H1 (cell line): ENCODE measurements around the gene LEFTY2. TPM values are rescaled to one million over a fixed set of nuclear protein-coding genes. Genes with fewer than 3 reads are reported as not detected.

Source experiments
- CTCF ChIA-PET: fragments of 300-600 bp; sonication (Branson Sonifier 250); formaldehyde crosslinking; loops from one replicate; lab custom pipeline; 2021; ENCODE audit not compliant: partially characterized antibody; lab: Charles Lee
- POLR2A ChIA-PET: fragments of 300-600 bp; sonication (Branson Sonifier 250); formaldehyde crosslinking; loops from one replicate; lab custom pipeline; 2021; ENCODE audit warnings: inconsistent platforms; ENCODE audit not compliant: partially characterized antibody; lab: Charles Lee
- DNase-seq, 2 experiments: peaks; one replicate each; pipeline versions ENCODE4 v3.0.0 to v3.0.0-alpha.2; 2010 to 2022; ENCODE audit warnings: low spot score in 2 of 2, low read depth in 1 of 2, mixed read lengths in 1 of 2
- FAIRE-seq: peaks from 2 replicates; lab custom pipeline; 2011; peaks lifted over from hg19 to GRCh38; lab: Jason Lieb, UNC
- H2AFZ ChIP-seq: 2 replicates; pipeline ENCODE4 v1.8.1; 2012; ENCODE audit warnings: low read length, inconsistent platforms
- H2AK5ac ChIP-seq: 2 replicates; pipeline ENCODE4 v1.6.1; 2013; ENCODE audit warnings: low read depth, low read length
- H2BK120ac ChIP-seq: replicated peaks from 2 replicates; pipeline ENCODE3; 2013; ENCODE audit warnings: low read depth, low read length, inconsistent platforms
- H2BK12ac ChIP-seq: 2 replicates; pipeline ENCODE4 v1.6.1; 2013; ENCODE audit warnings: low read depth, low read length
- H2BK15ac ChIP-seq: 2 replicates; pipeline ENCODE4 v1.6.1; 2013; ENCODE audit warnings: low read length
- H2BK20ac ChIP-seq: 2 replicates; pipeline ENCODE4 v1.6.1; 2013; ENCODE audit warnings: low read length
- H2BK5ac ChIP-seq: 2 replicates; pipeline ENCODE4 v1.6.1; 2013; ENCODE audit warnings: low read depth, low read length
- H3K14ac ChIP-seq: 2 replicates; pipeline ENCODE4 v1.6.1; 2013; ENCODE audit warnings: inconsistent platforms; ENCODE audit not compliant: insufficient read length
- H3K18ac ChIP-seq: 2 replicates; pipeline ENCODE4 v1.6.1; 2013; ENCODE audit warnings: low read length; ENCODE audit errors: extremely low read depth
- H3K23ac ChIP-seq: 2 replicates; pipeline ENCODE4 v1.6.1; 2013; ENCODE audit warnings: inconsistent platforms; ENCODE audit not compliant: insufficient read length
- H3K23me2 ChIP-seq: 2 replicates; pipeline ENCODE4 v1.6.1; 2013; ENCODE audit warnings: low read depth, low read length
- H3K27ac ChIP-seq: 2 replicates; pipeline ENCODE4 v1.6.1; 2011; ENCODE audit warnings: low read depth, low read length, inconsistent platforms
- H3K27me3 ChIP-seq, 4 experiments: replicated peaks in 1 of 4; 1 replicate in 1 of 4; 2 replicates in 3 of 4; pipeline versions ENCODE4 v1.6.1 to v1.8.1; 2011 to 2013; ENCODE audit warnings: low read length in 3 of 4, mild to moderate bottlenecking in 3 of 4, inconsistent platforms in 2 of 4, mixed read lengths in 2 of 4, moderate library complexity in 1 of 4; ENCODE audit not compliant: control insufficient read depth in 3 of 4, insufficient read depth in 3 of 4; ENCODE audit errors: extremely low read depth in 1 of 4
- H3K36me3 ChIP-seq, 4 experiments: 2 replicates each; pipeline versions ENCODE4 v1.6.1 to v1.8.1; 2011 to 2013; ENCODE audit warnings: mild to moderate bottlenecking in 4 of 4, low read length in 3 of 4, moderate library complexity in 2 of 4, control low read depth in 1 of 4, inconsistent platforms in 1 of 4; ENCODE audit not compliant: insufficient read depth in 4 of 4, control insufficient read depth in 2 of 4
- H3K4ac ChIP-seq: replicated peaks from 2 replicates; pipeline ENCODE3; 2013; ENCODE audit warnings: low read length, low read depth, mixed read lengths, inconsistent platforms; ENCODE audit not compliant: insufficient read length
- H3K4me1 ChIP-seq, 4 experiments: replicated peaks in 1 of 4; 1 replicate in 1 of 4; 2 replicates in 3 of 4; pipeline versions ENCODE4 v1.6.1 to v1.8.1; 2011 to 2013; ENCODE audit warnings: low read length in 3 of 4, inconsistent platforms in 2 of 4, mixed read lengths in 1 of 4; ENCODE audit not compliant: insufficient read depth in 4 of 4, control insufficient read depth in 3 of 4
- H3K4me2 ChIP-seq, 2 experiments: 2 replicates each; pipeline versions ENCODE4 v1.6.1 to v1.8.1; 2011 to 2013; ENCODE audit warnings: low read depth in 2 of 2, low read length in 2 of 2, control low read depth in 1 of 2, inconsistent platforms in 1 of 2, mild to moderate bottlenecking in 1 of 2; ENCODE audit not compliant: insufficient read depth in 1 of 2
- H3K4me3 ChIP-seq, 4 experiments: fragments of 200-600, 300-600 bp in 1 of 4; sonication (generic), shearing (Covaris generic), sonication (Bioruptor Twin) in 1 of 4; 2 replicates each; pipeline versions ENCODE4 v1.5.1 to v1.8.1; 2011 to 2016; ENCODE audit warnings: low read length in 4 of 4, low read depth in 3 of 4, control low read depth in 2 of 4, inconsistent platforms in 2 of 4, mild to moderate bottlenecking in 2 of 4, mixed read lengths in 1 of 4, moderate library complexity in 1 of 4; ENCODE audit not compliant: insufficient read depth in 2 of 4; ENCODE audit errors: extremely low read depth in 1 of 4
- H3K56ac ChIP-seq: replicated peaks from 2 replicates; pipeline ENCODE3; 2013; ENCODE audit warnings: low read depth, mild to moderate bottlenecking, mixed read lengths, low read length, inconsistent platforms; ENCODE audit not compliant: insufficient read length
- H3K79me1 ChIP-seq: 2 replicates; pipeline ENCODE4 v1.6.1; 2013; ENCODE audit warnings: low read depth, low read length, control low read depth
- H3K79me2 ChIP-seq, 2 experiments: 2 replicates each; pipeline versions ENCODE4 v1.6.1 to v1.8.1; 2012 to 2013; ENCODE audit warnings: low read length in 2 of 2, mild to moderate bottlenecking in 2 of 2, inconsistent platforms in 1 of 2; ENCODE audit not compliant: insufficient read depth in 2 of 2, control insufficient read depth in 1 of 2
- H3K9ac ChIP-seq, 4 experiments: replicated peaks in 1 of 4; 1 replicate in 1 of 4; 2 replicates in 3 of 4; pipeline versions ENCODE4 v1.6.1 to v1.8.1; 2011 to 2013; ENCODE audit warnings: low read depth in 3 of 4, low read length in 3 of 4, control low read depth in 2 of 4, mild to moderate bottlenecking in 2 of 4, moderate library complexity in 2 of 4, inconsistent platforms in 1 of 4; ENCODE audit errors: extremely low read depth in 1 of 4
- H3K9me3 ChIP-seq, 2 experiments: 2 replicates each; pipeline versions ENCODE4 v1.6.1 to v1.8.1; 2012 to 2013; ENCODE audit warnings: mild to moderate bottlenecking in 2 of 2, moderate library complexity in 2 of 2, control low read depth in 1 of 2, inconsistent platforms in 1 of 2, low read depth in 1 of 2, low read length in 1 of 2, mixed read lengths in 1 of 2; ENCODE audit not compliant: insufficient read depth in 2 of 2
- H4K20me1 ChIP-seq, 2 experiments: replicated peaks in 1 of 2; 2 replicates each; pipeline versions ENCODE3 to v1.8.1; 2011 to 2013; ENCODE audit warnings: inconsistent platforms in 2 of 2, low read length in 2 of 2, mild to moderate bottlenecking in 1 of 2; ENCODE audit not compliant: insufficient read depth in 2 of 2, control insufficient read depth in 1 of 2
- H4K5ac ChIP-seq: 2 replicates; pipeline ENCODE4 v1.6.1; 2013; ENCODE audit warnings: low read length, low read depth, mixed read lengths, inconsistent platforms; ENCODE audit not compliant: insufficient read length
- H4K8ac ChIP-seq: 2 replicates; pipeline ENCODE4 v1.8.0; 2013; ENCODE audit warnings: mild to moderate bottlenecking, moderate library complexity, low read length, inconsistent platforms; ENCODE audit not compliant: insufficient read depth; ENCODE audit errors: extremely low read depth
- H4K91ac ChIP-seq: replicated peaks from 2 replicates; pipeline ENCODE3; 2013; ENCODE audit warnings: low read length, mixed read lengths, inconsistent platforms; ENCODE audit not compliant: insufficient read length
- ASH2L ChIP-seq: fragments of 200-600, 300-600 bp; sonication (generic); IDR thresholded peaks from one replicate; pipeline ENCODE4 v1.7.1; 2017; ENCODE audit warnings: low read length
- BACH1 ChIP-seq: IDR thresholded peaks from 2 replicates; pipeline ENCODE4 v1.6.1; 2012; ENCODE audit warnings: low read length, improper control_type of control experiment
- BRCA1 ChIP-seq: IDR thresholded peaks from 2 replicates; pipeline ENCODE4 v1.6.1; 2012; ENCODE audit warnings: low read depth, low read length, improper control_type of control experiment
- CBX8 ChIP-seq: fragments of 300-800, 300-1000 bp; sonication (generic); IDR thresholded peaks from 2 replicates; pipeline ENCODE4 v1.7.1; 2016; ENCODE audit warnings: low read depth, low read length, borderline replicate concordance
- EP300 ChIP-seq, 2 experiments: IDR thresholded peaks; 1 replicate in 1 of 2; 2 replicates in 1 of 2; pipeline ENCODE4 v1.6.1; 2011 to 2012; ENCODE audit warnings: low read depth in 2 of 2, low read length in 2 of 2, mild to moderate bottlenecking in 2 of 2, borderline replicate concordance in 1 of 2, inconsistent platforms in 1 of 2, moderate library complexity in 1 of 2
- EZH2 ChIP-seq: fragments of 200-600 bp; sonication (generic); IDR thresholded peaks from 2 replicates; pipeline ENCODE4 v1.7.1; 2012; ENCODE audit warnings: low read depth, mild to moderate bottlenecking, moderate library complexity, low read length, inconsistent platforms; ENCODE audit not compliant: severe bottlenecking
- FOSL1 ChIP-seq: IDR thresholded peaks from 2 replicates; pipeline ENCODE4 v1.6.1; 2011; ENCODE audit warnings: mild to moderate bottlenecking, low read depth, low read length, moderate library complexity; ENCODE audit not compliant: insufficient read depth
- POLR2AphosphoS5 ChIP-seq: IDR thresholded peaks from 2 replicates; pipeline ENCODE4 v1.6.1; 2011; ENCODE audit warnings: low read depth, low read length
- POU5F1 ChIP-seq: IDR thresholded peaks from 2 replicates; pipeline ENCODE4 v1.6.1; 2011; ENCODE audit warnings: low read depth, mild to moderate bottlenecking, low read length, moderate library complexity
- RBBP5 ChIP-seq: IDR thresholded peaks from 2 replicates; pipeline ENCODE4 v1.7.1; 2012; ENCODE audit warnings: low read depth, mild to moderate bottlenecking, inconsistent platforms, low read length, moderate library complexity, borderline replicate concordance
- TAF1 ChIP-seq: IDR thresholded peaks from 2 replicates; pipeline ENCODE4 v1.6.1; 2011; ENCODE audit warnings: mild to moderate bottlenecking, low read depth, low read length
- TBP ChIP-seq: IDR thresholded peaks from 2 replicates; pipeline ENCODE4 v1.6.1; 2011; ENCODE audit warnings: low read depth, low read length, improper control_type of control experiment
- WGBS, 2 experiments: shearing (Covaris generic) in 1 of 2; methylation state at CpG; one replicate each; pipeline versions ENCODE4 v1.1.6 to v1.1.7; 2013 to 2015; ENCODE audit warnings: low lambda C conversion rate in 2 of 2, mixed read lengths in 2 of 2, inconsistent platforms in 1 of 2, low coverage in 1 of 2, missing lambda C conversion rate in 1 of 2; ENCODE audit not compliant: insufficient replicate concordance in 2 of 2, insufficient coverage in 1 of 2, insufficient read length in 1 of 2; ENCODE audit errors: extremely low coverage in 1 of 2, missing lambda C conversion rate in 1 of 2; 5-methylcytosine and 5-hydroxymethylcytosine counted together
- polyA plus RNA-seq, 7 experiments: library from polyadenylated mRNA; depleted of rRNA in 3 of 7; stranded (reverse) in 5 of 7; unstranded in 2 of 7; fragments of >200 nt in 5 of 7; fragments of 200-250 nt in 2 of 7; gene quantifications; 1 replicate in 5 of 7; 2 replicates in 1 of 7; 4 replicates in 1 of 7; pipeline versions ENCODE4 v1.2.1 to v1.2.3, GENCODE V29; 2011 to 2013; ENCODE audit warnings: missing spikeins in 2 of 7, mixed read lengths in 2 of 7
- total RNA-seq: library from RNA; stranded (reverse); fragmentation: NEBNext Ultra II Directional; extraction: Animal tissue kit (Norgen Biotek cat#: 25700); gene quantifications from 2 replicates; pipeline ENCODE4 v1.2.1, GENCODE V29; 2021

LEFTY2 gene
- total and polyA plus RNA-seq, 2 of the 8 experiments (the other 6 are each of a cell fraction or from before 2014, with no cell fraction given), result 2.6 to 4.3 TPM

- Histone ChIP-seq H4K5ac (no peak within 1 kb of the TSS), H3K4ac (no peak within 1 kb of the TSS), H3K27ac (no peak within 1 kb of the TSS), H3K9me3 (no peaks in the 10 kb centered on the region), H3K23me2 (no peaks in the 10 kb centered on the region; the same call in 1 of the 2 replicates), H3K9ac (no peak within 1 kb of the TSS; a peak in 2 of 7 replicates), H2BK15ac (0 out of 2 replicates have a peak within 1 kb of the TSS, but pooled peaks have one; percentile 61), H3K18ac (peak within 1 kb of the TSS; percentile 87), H3K4me3 (peak within 1 kb of the TSS in 1 of 4 experiments; percentile 41; a peak in 1 of 8 replicates), H3K36me3 (no peaks in the 10 kb centered on the region), H4K8ac (peak within 1 kb of the TSS; percentile 63; the same call in 1 of the 2 replicates), H4K20me1 (no peaks in the 10 kb centered on the region), H3K27me3 (peaks cover 0 to 14% (median 6%) of the 10 kb centered on the region in 4 experiments; a peak in 4 of 7 replicates), H2BK120ac (no peak within 1 kb of the TSS), H2BK5ac (peak within 1 kb of the TSS; percentile 75; the same call in 1 of the 2 replicates), H3K56ac (no peak within 1 kb of the TSS), H3K14ac (no peak within 1 kb of the TSS), H2BK20ac (peak within 1 kb of the TSS; percentile 86; the same call in 1 of the 2 replicates), H3K23ac (no peak within 1 kb of the TSS), H3K79me2 (no peaks in the 10 kb centered on the region), H3K4me1 (peaks cover 10 to 34% (median 22%) of the 10 kb centered on the region in 4 experiments), H2AFZ (no peak within 1 kb of the TSS), H2AK5ac (peak within 1 kb of the TSS; percentile 17; the same call in 1 of the 2 replicates), H3K4me2 (peak within 1 kb of the TSS; percentile 27 to 50), H4K91ac (peak within 1 kb of the TSS; percentile 1), H3K79me1 (no peaks in the 10 kb centered on the region), H2BK12ac (peak within 1 kb of the TSS; percentile 96)
- CTCF ChIA-PET, result interaction anchor here (0.6 to 21.3 kb wide), 15 partner anchors 11 to 444 kb away, joined by 3 to 406 read pairs (median 4); no protein-coding TSS in a partner anchor
- 88% methylated on average over 10 of the region's 11 CpGs; no CpG with 5 or more reads in 1 of the 2 experiments for WGBS, 2 experiments
- no peak for FAIRE-seq
- DNase-seq, result no peak
- POLR2A ChIA-PET, result interaction anchor here (0.9 to 5.7 kb wide), 14 partner anchors 7 to 111 kb away, joined by 3 to 27 read pairs (median 5); partner anchors contain the start of genes SDE2 and TMEM63A
- TF ChIP-seq POU5F1, result no peak
- TF ChIP-seq BRCA1, result no peak
- TF ChIP-seq POLR2AphosphoS5, result no peak
- no peak for TF ChIP-seq EZH2
- TF ChIP-seq RBBP5, result no peak
- no peak for TF ChIP-seq CBX8
- no peak for TF ChIP-seq EP300 (IDR thresholded peaks at IDR 0.05; ENCODE audit: borderline replicate concordance in 1 of 2, low read depth in 2 of 2, low read length in 2 of 2)
- no peak for TF ChIP-seq TBP
- no peak for TF ChIP-seq FOSL1
- TF ChIP-seq BACH1, result no peak
- no peak for TF ChIP-seq TAF1
- TF ChIP-seq ASH2L, result no peak
Measured at GRCh38 chr1:225888898-225889601, 52.0 kb downstream of the LEFTY2 start, which contains the start of gene LEFTY1. TSS of gene LEFTY1 (minus strand) at chr1:225889146. CDS start at chr1:225889066, 80 bp downstream.
